Measurements from ENCODE around the gene CILP. TPM values are rescaled to one million over a fixed set of nuclear protein-coding genes. Genes with fewer than 3 reads are reported as not detected.

Gene CILP, protein sequence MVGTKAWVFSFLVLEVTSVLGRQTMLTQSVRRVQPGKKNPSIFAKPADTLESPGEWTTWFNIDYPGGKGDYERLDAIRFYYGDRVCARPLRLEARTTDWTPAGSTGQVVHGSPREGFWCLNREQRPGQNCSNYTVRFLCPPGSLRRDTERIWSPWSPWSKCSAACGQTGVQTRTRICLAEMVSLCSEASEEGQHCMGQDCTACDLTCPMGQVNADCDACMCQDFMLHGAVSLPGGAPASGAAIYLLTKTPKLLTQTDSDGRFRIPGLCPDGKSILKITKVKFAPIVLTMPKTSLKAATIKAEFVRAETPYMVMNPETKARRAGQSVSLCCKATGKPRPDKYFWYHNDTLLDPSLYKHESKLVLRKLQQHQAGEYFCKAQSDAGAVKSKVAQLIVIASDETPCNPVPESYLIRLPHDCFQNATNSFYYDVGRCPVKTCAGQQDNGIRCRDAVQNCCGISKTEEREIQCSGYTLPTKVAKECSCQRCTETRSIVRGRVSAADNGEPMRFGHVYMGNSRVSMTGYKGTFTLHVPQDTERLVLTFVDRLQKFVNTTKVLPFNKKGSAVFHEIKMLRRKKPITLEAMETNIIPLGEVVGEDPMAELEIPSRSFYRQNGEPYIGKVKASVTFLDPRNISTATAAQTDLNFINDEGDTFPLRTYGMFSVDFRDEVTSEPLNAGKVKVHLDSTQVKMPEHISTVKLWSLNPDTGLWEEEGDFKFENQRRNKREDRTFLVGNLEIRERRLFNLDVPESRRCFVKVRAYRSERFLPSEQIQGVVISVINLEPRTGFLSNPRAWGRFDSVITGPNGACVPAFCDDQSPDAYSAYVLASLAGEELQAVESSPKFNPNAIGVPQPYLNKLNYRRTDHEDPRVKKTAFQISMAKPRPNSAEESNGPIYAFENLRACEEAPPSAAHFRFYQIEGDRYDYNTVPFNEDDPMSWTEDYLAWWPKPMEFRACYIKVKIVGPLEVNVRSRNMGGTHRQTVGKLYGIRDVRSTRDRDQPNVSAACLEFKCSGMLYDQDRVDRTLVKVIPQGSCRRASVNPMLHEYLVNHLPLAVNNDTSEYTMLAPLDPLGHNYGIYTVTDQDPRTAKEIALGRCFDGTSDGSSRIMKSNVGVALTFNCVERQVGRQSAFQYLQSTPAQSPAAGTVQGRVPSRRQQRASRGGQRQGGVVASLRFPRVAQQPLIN
- 10 to 100 TPM in 1 of 2 donors, under 1 TPM in 1; 0.82 to 27.8 TPM for total RNA-seq

DNA sequence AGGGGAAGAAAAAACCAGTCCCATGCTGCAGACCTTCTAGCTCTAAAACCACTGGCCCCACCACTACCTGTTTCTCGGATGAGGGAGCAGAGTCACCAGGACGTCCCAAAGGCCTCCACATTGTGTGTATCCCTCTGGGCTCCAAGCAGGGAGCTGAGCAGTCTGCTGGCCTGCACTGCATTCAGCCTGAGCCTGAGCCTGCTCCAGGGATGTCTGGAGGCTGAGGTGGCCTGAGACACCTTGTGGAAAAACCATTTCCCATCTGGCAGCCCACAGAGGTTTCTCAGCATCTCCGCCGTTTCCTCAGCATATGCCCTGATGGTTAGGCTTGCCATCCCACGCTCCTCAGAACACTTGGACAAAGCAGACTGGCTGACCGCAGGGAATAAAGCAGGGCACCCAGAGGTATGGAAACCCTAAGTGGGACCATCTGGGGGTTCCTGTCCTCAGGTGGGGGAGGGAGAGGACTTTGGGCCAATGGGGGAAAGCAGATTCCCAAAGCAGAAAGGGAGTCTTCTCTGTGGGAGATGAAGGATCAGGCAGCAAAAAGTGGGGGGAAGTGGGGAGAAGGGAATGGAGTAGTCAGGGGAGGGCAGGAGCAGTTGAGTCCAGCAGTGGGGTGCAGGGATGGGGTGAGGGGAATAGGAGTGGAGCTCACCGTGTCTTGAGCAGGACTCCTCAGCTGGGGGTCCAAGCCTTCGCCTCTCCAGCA is at the start of gene CILP:
TSS of gene CILP (minus strand) at position 704 of the 712 bp plus-strand sequence. CDS start 1,718 bp downstream, outside the sequence.
- no peaks in the 10 kb centered on the region for H3K36me3 ChIP-seq
- H3K9me3 ChIP-seq = no peaks in the 10 kb centered on the region
- intact Hi-C loops (cut with DNase I) = no loop called here
- H3K27me3 ChIP-seq (replicated peaks; ENCODE audit: insufficient read depth) = no peaks in the 10 kb centered on the region
- DNase-seq (ENCODE audit: low spot score) = no peak
- TF ChIP-seq POLR2AphosphoS5 (IDR thresholded peaks at IDR 0.05) (no peak), POLR2A (IDR thresholded peaks at IDR 0.05) (no peak)
- TF ChIP-seq, protein P1, sequence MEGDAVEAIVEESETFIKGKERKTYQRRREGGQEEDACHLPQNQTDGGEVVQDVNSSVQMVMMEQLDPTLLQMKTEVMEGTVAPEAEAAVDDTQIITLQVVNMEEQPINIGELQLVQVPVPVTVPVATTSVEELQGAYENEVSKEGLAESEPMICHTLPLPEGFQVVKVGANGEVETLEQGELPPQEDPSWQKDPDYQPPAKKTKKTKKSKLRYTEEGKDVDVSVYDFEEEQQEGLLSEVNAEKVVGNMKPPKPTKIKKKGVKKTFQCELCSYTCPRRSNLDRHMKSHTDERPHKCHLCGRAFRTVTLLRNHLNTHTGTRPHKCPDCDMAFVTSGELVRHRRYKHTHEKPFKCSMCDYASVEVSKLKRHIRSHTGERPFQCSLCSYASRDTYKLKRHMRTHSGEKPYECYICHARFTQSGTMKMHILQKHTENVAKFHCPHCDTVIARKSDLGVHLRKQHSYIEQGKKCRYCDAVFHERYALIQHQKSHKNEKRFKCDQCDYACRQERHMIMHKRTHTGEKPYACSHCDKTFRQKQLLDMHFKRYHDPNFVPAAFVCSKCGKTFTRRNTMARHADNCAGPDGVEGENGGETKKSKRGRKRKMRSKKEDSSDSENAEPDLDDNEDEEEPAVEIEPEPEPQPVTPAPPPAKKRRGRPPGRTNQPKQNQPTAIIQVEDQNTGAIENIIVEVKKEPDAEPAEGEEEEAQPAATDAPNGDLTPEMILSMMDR (IDR thresholded peaks at IDR 0.05) = no peak
- H3K27ac ChIP-seq = no peak within 1 kb of the TSS
- H3K4me1 ChIP-seq (replicated peaks) = no peaks in the 10 kb centered on the region
- no peak within 1 kb of the TSS for H3K4me3 ChIP-seq
- 74% methylated on average over 8 of the region's 8 CpGs for WGBS

DNA sequence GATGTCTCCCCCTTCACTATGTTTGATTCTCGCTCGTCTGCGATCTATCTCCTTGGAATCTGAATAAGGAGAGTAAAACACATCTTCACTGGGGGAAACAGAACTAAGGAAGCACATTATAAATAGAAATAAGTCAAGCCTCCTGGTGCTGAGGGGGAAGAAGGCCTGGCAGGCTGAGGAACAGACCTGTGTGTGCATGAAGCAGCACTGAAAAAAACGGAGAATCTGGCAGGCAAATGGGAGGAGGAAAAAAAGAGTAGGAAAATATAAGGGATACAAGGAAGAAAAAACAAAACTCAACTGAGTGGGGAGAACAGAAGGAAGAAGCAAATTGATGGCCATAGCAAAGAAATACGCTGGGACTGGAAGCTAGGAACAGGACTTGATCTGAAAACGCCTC is 49.7 kb upstream of the CILP start:
- H3K27me3 ChIP-seq (replicated peaks; ENCODE audit: insufficient read depth) = no peaks in the 10 kb centered on the region
- TF ChIP-seq, protein P1 (IDR thresholded peaks at IDR 0.05) = no peak
- TF ChIP-seq POLR2AphosphoS5 (IDR thresholded peaks at IDR 0.05) (no peak), POLR2A (IDR thresholded peaks at IDR 0.05) (no peak)
- H3K36me3 ChIP-seq = no peaks in the 10 kb centered on the region
- peak overlapping the region in 1 of 2 donors; percentile 20 for H3K27ac ChIP-seq
- DNase-seq (ENCODE audit: low spot score) = no peak
- peaks cover 4% of the 10 kb centered on the region for H3K4me1 ChIP-seq (replicated peaks)
- H3K4me3 ChIP-seq = no peak overlapping the region
- H3K9me3 ChIP-seq = no peaks in the 10 kb centered on the region
- intact Hi-C loops (cut with DNase I) = no loop called here
- WGBS = 90% methylated on average over 6 of the region's 6 CpGs

- intact Hi-C loops (cut with DNase I) = no loop called here
- WGBS = 48% methylated on average over 7 of the region's 7 CpGs
- H3K9me3 ChIP-seq = no peaks in the 10 kb centered on the region
- H3K4me1 ChIP-seq (replicated peaks) = peaks cover 4% of the 10 kb centered on the region
- no peak overlapping the region for H3K4me3 ChIP-seq
- H3K27me3 ChIP-seq (replicated peaks; ENCODE audit: insufficient read depth) = no peaks in the 10 kb centered on the region
- H3K36me3 ChIP-seq = no peaks in the 10 kb centered on the region
- DNase-seq (ENCODE audit: low spot score) = peak; percentile 9
- no peak for TF ChIP-seq POLR2AphosphoS5 (IDR thresholded peaks at IDR 0.05)
- TF ChIP-seq, protein P1 (IDR thresholded peaks at IDR 0.05) = no peak
- no peak for TF ChIP-seq POLR2A (IDR thresholded peaks at IDR 0.05)
- H3K27ac ChIP-seq = peak overlapping the region; percentile 35 to 68
These were observed 48.1 kb upstream of the CILP start for GRCh38 chr15:65259367-65259797.

GRCh38 chr15:65258375-65259262 is 47.3 kb upstream of the CILP start:
- TF ChIP-seq, protein P1 (IDR thresholded peaks at IDR 0.05) = no peak
- TF ChIP-seq POLR2AphosphoS5 (IDR thresholded peaks at IDR 0.05) = peak; percentile 84
- H3K4me1 ChIP-seq (replicated peaks) = peaks cover 4% of the 10 kb centered on the region
- DNase-seq (ENCODE audit: low spot score) = peak; percentile 77
- intact Hi-C loops (cut with DNase I) = no loop called here
- no peaks in the 10 kb centered on the region for H3K27me3 ChIP-seq (replicated peaks; ENCODE audit: insufficient read depth)
- WGBS = 21% methylated on average over 5 of the region's 5 CpGs
- H3K36me3 ChIP-seq = no peaks in the 10 kb centered on the region
- H3K4me3 ChIP-seq = no peak overlapping the region
- H3K9me3 ChIP-seq = no peaks in the 10 kb centered on the region
- peak overlapping the region; percentile 35 to 68 for H3K27ac ChIP-seq

All from prostate gland (tissue), 2 donors.